Fibroblast of skin of left biceps (primary cell): ENCODE data around the gene AAR2.

Experiments used
- DNase-seq, 2 experiments: peaks; one replicate each; pipeline ENCODE4 v3.0.0-alpha.2; 2013; ENCODE audit warnings: low read depth in 2 of 2

The AAR2 gene

DNA sequence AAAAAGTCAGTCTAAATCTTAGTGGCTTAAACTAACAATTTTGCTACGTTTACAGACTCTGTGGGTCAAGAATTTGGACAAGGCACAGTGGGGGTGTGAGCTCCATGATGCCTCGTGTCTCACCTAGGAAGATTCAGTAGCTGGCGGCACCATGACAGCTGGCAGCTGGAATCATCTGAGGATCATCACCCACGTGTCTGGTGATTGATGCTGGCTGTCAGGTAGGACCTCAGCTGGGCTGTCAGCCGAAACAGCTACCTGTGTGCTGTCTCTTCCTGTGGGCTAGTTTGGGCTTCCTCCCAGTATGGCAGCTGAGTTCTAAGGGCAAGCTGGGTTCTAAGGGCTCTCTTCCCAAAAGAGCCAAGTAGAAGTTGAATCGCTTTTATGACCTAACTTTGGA is 43.5 kb downstream of the AAR2 start:
- DNase-seq: no peak

GRCh38 chr20:36281785-36282380 is 45.6 kb downstream of the AAR2 start:
- DNase-seq: no peak

DNA sequence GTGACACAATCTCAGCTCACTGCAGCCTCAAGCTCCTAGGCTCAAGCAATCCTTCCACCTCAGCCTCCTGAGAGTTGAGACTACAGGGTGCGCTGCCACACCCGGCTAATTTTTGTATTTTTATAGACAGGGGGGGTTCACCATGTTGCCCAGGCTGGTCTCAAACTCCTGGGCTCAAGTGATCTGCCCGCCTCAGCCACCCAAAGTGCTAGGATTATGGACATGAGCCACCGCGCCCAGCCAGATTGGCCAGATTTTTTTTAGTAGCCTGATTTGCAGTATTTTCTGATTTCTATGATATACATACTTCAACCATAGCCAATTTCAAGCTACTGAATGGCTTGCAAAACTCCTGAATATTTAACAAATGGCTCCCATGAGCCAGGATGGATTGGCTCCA is 48.5 kb downstream of the AAR2 start:
- no peak for DNase-seq

DNA sequence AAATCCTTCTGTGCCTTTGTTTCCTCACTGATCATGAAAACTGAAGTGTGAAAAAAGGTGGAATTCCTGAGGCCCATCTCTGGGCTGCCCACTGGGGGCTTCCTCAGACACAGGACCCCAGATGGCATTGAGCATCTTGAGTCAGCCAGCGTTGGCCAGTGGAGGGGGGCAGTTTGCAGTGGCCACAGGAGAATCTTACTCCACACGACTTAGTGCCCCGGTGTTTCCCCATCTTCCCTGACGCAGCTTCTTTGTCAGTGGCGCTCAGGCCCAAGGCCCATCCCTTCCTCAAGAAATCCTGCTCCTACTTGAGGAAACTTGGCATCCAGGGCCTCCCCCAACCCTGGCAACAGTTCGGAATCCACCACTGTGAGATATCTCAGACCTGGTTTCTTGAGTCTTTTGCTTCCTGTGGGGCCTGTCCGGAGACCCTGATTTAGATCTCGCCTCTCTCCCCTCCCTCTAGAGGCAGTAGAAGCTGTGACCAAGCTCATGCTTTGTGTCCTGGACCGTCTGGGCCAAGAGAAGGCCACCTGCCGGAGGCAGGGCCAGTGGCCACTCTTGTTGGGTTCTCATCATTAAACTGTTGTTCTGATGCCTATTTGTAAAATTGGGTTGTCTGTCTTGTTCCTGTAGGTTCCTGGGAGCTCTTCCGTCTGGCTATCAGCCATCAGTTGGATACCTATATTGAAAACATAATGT is 49.6 kb downstream of the AAR2 start:
- DNase-seq: no peak

GRCh38 chr20:36297656-36298055 is 61.4 kb downstream of the AAR2 start:
- no peak for DNase-seq

DNA sequence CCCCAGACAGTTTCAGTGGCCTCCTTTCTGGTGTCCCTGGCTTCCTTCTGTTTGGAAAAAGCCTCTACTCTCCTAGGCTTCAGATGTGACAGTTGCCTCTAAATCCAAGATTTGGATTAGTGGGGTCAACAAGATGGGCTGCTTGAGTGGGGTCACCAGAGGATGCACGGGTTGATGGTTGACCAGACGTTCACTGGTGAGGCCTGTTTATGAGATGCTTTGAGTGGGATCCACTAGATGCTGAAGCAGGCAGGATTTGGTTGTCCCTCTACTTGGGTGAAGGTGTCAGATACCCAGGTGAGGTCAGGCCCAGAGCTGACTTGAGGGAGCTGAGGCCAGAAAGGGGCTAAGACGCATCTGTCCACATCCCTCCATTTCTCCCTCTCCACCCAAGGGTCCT is 61.8 kb downstream of the AAR2 start:
- no peak for DNase-seq

GRCh38 chr20:36298795-36299339 is 62.6 kb downstream of the AAR2 start:
- no peak for DNase-seq

GRCh38 chr20:36299459-36299858 is 63.2 kb downstream of the AAR2 start:
- DNase-seq: no peak

DNA sequence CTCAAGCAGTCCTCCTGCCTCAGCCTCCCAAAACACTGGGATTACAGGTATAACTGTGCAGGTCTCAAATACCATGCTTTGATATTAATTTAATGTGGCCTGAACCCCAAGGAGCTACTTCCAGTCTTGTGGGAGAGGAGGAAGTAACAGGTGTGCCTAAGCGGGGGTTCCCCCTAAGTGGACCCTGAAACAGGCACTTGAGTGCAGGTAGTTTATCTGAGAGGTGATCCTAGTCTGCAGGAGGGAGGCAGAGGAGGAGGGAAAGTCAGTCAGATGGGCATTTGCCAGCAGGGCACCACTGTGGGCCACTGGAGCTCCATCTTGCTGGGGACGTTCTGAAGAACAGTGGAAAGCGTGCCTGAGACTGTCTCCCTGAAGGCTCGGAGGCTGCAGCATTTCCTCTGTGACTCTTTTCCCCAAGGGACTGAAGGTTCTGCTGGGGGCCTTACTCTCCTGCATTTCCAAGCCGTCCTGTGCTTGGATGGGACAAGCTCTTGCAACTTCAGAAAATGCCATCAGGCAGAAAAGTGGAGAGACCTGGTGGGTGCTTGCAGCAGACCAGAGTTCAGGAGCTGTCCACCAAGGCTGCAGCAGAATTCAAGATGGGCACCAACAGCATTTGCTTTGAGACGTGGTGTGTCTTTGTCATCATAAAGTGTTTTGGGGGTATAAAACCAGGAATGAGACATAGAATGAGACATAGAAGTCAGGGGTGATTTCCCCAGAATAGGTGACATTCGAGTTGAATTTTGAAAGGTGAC is 65.3 kb downstream of the AAR2 start:
- no peak for DNase-seq

GRCh38 chr20:36303020-36303595 is 66.8 kb downstream of the AAR2 start:
- no peak for DNase-seq

DNA sequence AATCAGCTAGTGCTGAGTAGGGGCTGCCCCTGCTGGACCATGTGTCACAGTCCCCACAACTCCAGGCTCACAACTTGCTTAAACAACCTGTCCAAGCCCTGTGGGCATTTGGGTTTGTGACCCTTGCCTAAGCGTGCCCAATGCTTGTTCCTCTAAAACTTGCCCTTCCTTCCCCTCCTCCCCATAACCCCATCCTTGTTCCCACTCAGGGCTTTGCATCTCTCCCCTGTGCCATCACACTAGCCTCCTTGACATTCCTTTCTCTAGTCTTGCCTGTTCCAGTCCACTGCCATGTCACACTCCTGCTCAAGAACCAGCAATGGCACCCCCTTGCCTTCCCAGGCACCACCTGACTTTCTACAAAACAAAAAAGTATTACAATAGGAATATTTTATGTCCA is 67.6 kb downstream of the AAR2 start:
- DNase-seq: no peak

DNA sequence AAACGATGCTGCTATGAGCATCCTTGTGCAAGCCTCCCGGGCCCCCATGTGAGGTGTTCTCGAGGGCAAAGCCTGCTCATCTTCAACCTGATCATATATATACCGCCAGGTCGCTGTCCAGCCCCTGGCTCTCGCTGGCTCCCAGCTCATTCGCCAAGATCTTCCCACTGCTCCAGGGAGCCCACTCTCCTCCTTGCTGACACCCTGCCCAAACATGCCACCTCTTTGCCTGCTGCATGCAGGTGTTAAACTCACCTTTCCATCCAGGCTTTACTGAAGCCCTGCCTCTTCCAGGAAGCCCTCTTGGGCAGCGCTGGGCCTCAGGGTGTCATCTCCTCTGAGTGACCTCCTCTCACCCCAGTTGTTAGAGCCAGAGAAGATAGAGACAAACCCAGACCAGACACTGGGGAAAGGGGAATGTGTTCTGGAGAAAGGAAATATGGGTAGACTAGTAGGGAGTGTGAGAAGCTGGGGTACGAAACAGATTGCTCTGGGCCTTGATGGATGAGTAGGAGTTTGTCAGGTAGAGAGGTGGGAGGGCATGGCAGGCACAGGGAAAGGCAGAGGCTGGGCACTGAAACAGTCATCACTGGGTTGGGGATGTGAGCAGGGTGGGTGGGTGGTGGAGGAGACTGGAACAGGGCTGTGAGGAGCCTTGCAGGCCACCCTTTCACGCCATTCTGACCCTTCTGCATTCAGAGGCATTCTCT is 68.7 kb downstream of the AAR2 start:
- no peak for DNase-seq

DNA sequence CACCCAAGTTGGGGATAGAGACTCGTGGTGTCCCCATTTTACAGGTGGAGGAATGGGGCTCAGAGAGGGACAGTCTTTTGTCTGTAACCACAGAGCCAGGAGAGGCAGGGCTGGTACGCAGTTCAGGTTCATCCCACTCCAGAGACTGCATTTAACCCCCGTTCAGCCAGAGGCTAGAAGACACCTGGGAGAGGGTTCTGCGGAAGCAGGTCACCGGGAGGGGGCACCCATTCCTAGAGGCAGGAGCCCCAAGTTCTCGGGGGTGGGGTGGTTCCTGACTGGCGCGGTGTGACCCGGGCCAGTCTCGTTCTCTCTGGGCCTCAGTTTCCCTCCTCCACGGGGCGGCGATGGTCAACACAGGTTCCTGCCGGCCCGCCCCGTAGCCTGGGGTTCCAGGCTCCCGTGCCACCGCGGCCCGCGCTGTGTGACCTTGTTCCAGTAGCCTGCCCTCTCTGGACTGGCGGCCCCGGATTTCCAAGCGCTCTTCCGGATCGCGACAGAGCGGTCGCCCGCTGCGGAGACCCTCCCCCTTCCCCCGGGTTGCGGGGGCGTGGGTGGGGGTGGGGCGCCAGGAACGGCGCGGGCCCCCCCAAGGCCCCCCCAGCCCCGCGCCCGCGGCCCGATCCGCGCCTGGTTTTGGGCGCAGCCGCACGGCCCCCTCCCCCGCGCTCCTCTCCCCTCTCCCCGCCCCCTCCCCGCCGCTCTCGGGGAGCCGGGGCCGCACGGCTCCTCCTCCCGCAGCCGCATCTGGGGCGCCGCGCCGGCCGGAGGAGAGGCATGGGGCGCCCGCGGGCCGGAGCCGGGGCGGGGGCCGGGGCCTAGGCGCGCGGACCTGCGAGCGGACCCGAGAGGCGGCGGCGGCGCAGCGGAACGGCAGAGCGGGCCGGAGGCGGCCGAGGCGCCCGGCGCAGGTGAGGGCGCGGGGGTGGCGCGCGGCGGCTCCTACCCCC is 69.6 kb downstream of the AAR2 start, which contains the start of gene DLGAP4:
Gene DLGAP4 (plus strand): TSS at position 738 of the 950 bp plus-strand sequence. CDS start 125,379 bp downstream, outside the sequence.
- no peak for DNase-seq
